GM12878 (cell line): Measurements from ENCODE around the gene PLTP. TPM values are rescaled to one million over a fixed set of nuclear protein-coding genes. Genes with fewer than 3 reads are reported as not detected.

Experiments
- ATAC-seq: fragments of 200-7000 bp; cut with Tn5 transposase; 3 replicates; pipeline ENCODE4 v1.9.1; 2020; ENCODE audit warnings: mild to moderate bottlenecking, moderate library complexity
- BruUV-seq: library from RNA; stranded (reverse); fragments of 400-500 nt; replicated peaks from 2 replicates; lab custom pipeline; 2021; lab: Mats Ljungman, UMichigan
- CTCF ChIA-PET: fragments of 300-600 bp; sonication (Branson Sonifier 250); formaldehyde crosslinking; extraction: SDS; loops from one replicate; lab custom pipeline; 2021; ENCODE audit warnings: inconsistent platforms; lab: Yijun Ruan, JAX
- POLR2A ChIA-PET: fragments of 350-600 bp; formaldehyde crosslinking; extraction: SDS; loops from one replicate; lab custom pipeline; 2021; ENCODE audit warnings: inconsistent platforms; lab: Charles Lee
- RAD21 ChIA-PET: fragments of 300-600 bp; sonication (Branson Sonifier 250); formaldehyde crosslinking; loops from one replicate; lab custom pipeline; 2023; ENCODE audit warnings: antibody characterized with exemption; ENCODE audit not compliant: unreplicated experiment; lab: Charles Lee
- SMC1A ChIA-PET: fragments of 300-600 bp; sonication (Branson Sonifier 250); formaldehyde crosslinking; loops from one replicate; lab custom pipeline; 2023; ENCODE audit not compliant: unreplicated experiment, uncharacterized antibody; lab: Charles Lee
- DNase-seq: peaks from one replicate; pipeline ENCODE4 v3.0.0-alpha.2; 2011; ENCODE audit warnings: low read depth, low spot score
- FAIRE-seq: peaks from 3 replicates; lab custom pipeline; 2011; peaks lifted over from hg19 to GRCh38; lab: Jason Lieb, UNC
- H2AFZ ChIP-seq: 2 replicates; pipeline ENCODE4 v1.6.0; 2011; ENCODE audit warnings: low read depth, low read length, control low read depth; ENCODE audit not compliant: control insufficient read depth
- H3K27ac ChIP-seq: 2 replicates; pipeline ENCODE4 v1.5.1; 2011; ENCODE audit warnings: control low read depth; ENCODE audit not compliant: control insufficient read depth, insufficient read depth
- H3K27me3 ChIP-seq, 2 experiments: replicated peaks in 1 of 2; 2 replicates each; pipeline versions ENCODE4 v1.6.0 to v1.6.1; 2011; ENCODE audit warnings: low read length in 1 of 2; ENCODE audit not compliant: control insufficient read depth in 2 of 2, insufficient read depth in 2 of 2
- H3K36me3 ChIP-seq, 2 experiments: 2 replicates each; pipeline ENCODE4 v1.5.1; 2011; ENCODE audit warnings: low read length in 1 of 2; ENCODE audit not compliant: control insufficient read depth in 2 of 2, insufficient read depth in 2 of 2
- H3K4me1 ChIP-seq: 2 replicates; pipeline ENCODE4 v1.6.1; 2011; ENCODE audit warnings: mild to moderate bottlenecking, low read length, moderate library complexity, mixed read lengths; ENCODE audit not compliant: control insufficient read depth, insufficient read depth
- H3K4me2 ChIP-seq: 2 replicates; pipeline ENCODE4 v1.6.0; 2011; ENCODE audit warnings: control low read depth; ENCODE audit not compliant: control insufficient read depth, insufficient read depth
- H3K4me3 ChIP-seq: fragments of 200-600 bp; sonication (generic); 2 replicates; pipeline ENCODE4 v1.5.1; 2016
- H3K79me2 ChIP-seq: 2 replicates; pipeline ENCODE4 v1.6.0; 2011; ENCODE audit warnings: low read length; ENCODE audit not compliant: control insufficient read depth, insufficient read depth
- H3K9ac ChIP-seq: 2 replicates; pipeline ENCODE4 v1.8.0; 2011; ENCODE audit warnings: low read length, control low read depth, mixed read lengths; ENCODE audit not compliant: control insufficient read depth, insufficient read depth
- H3K9me3 ChIP-seq: replicated peaks from 3 replicates; pipeline ENCODE4 v1.5.1; 2011; ENCODE audit warnings: mild to moderate bottlenecking, low read length; ENCODE audit not compliant: control insufficient read depth, insufficient read depth
- H4K20me1 ChIP-seq: 2 replicates; pipeline ENCODE4 v1.6.0; 2011; ENCODE audit not compliant: control insufficient read depth, insufficient read depth
- BHLHE40 ChIP-seq, 2 experiments: fragments of 450-650 bp in 1 of 2; IDR thresholded peaks; 2 replicates each; pipeline ENCODE4 v1.6.1; 2011 to 2017; ENCODE audit warnings: low read depth in 2 of 2, borderline replicate concordance in 1 of 2, improper control_type of control experiment in 1 of 2, low read length in 1 of 2, mild to moderate bottlenecking in 1 of 2
- HCFC1 ChIP-seq: fragments of 150-350 bp; IDR thresholded peaks from 2 replicates; pipeline ENCODE4 v1.6.1; 2014; ENCODE audit warnings: low read length
- HDAC6 ChIP-seq: fragments of 200-600 bp; sonication (generic); IDR thresholded peaks from one replicate; pipeline ENCODE4 v1.8.0; 2017; ENCODE audit warnings: antibody characterized with exemption; ENCODE audit not compliant: unreplicated experiment
- KDM1A ChIP-seq: fragments of 200-600 bp; sonication (generic); IDR thresholded peaks from 2 replicates; pipeline ENCODE4 v1.6.1; 2016; ENCODE audit warnings: borderline replicate concordance
- NFYB ChIP-seq: IDR thresholded peaks from 2 replicates; pipeline ENCODE4 v1.6.1; 2011; ENCODE audit warnings: low read depth, mild to moderate bottlenecking, low read length, improper control_type of control experiment, moderate library complexity; ENCODE audit not compliant: insufficient read depth
- PKNOX1 ChIP-seq: fragments of 450-650 bp; IDR thresholded peaks from 2 replicates; pipeline ENCODE4 v1.6.1; 2016; ENCODE audit warnings: mild to moderate bottlenecking
- PML ChIP-seq: IDR thresholded peaks from 2 replicates; pipeline ENCODE4 v1.6.1; 2012; ENCODE audit warnings: low read length, inconsistent platforms
- POLR2AphosphoS2 ChIP-seq: IDR thresholded peaks from 2 replicates; pipeline ENCODE4 v1.6.1; 2011; ENCODE audit warnings: low read depth, mild to moderate bottlenecking, low read length, improper control_type of control experiment, moderate library complexity
- RCOR1 ChIP-seq: conservative IDR thresholded peaks from 2 replicates; pipeline ENCODE4 v1.6.1; 2012; ENCODE audit warnings: low read depth, low read length, improper control_type of control experiment
- SMAD1 ChIP-seq: fragments of 450-650 bp; IDR thresholded peaks from 2 replicates; pipeline ENCODE4 v1.6.1; 2018; ENCODE audit warnings: mild to moderate bottlenecking, low read depth; ENCODE audit not compliant: partially characterized antibody
- SMAD5 ChIP-seq: IDR thresholded peaks from 2 replicates; pipeline ENCODE4 v1.6.1; 2016; ENCODE audit warnings: antibody characterized with exemption, low read depth
- STAT1 ChIP-seq: fragments of 450-650 bp; conservative IDR thresholded peaks from 2 replicates; pipeline ENCODE4 v1.6.1; 2014; ENCODE audit warnings: antibody characterized with exemption, mild to moderate bottlenecking
- TBL1XR1 ChIP-seq: IDR thresholded peaks from 2 replicates; pipeline ENCODE4 v1.6.1; 2012; ENCODE audit warnings: low read depth, low read length, improper control_type of control experiment
- WGBS: methylation state at CpG from one replicate; pipeline ENCODE4 v1.1.6; 2016; ENCODE audit warnings: low lambda C conversion rate; ENCODE audit not compliant: insufficient replicate concordance, insufficient coverage; ENCODE audit errors: missing lambda C conversion rate; 5-methylcytosine and 5-hydroxymethylcytosine counted together
- in situ Hi-C: fragments of 300-500 bp; cut with MboI; formaldehyde crosslinking; loops from 9 replicates; pipeline ENCODE4 v1.14.3; 2018; ENCODE audit warnings: mixed read lengths
- intact Hi-C: fragments of 100-400 bp; cut with micrococcal nuclease; formaldehyde crosslinking; loops from one replicate; pipeline ENCODE4 v1.14.2; 2022; ENCODE audit not compliant: unreplicated experiment
- polyA plus RNA-seq, 11 experiments: library from polyadenylated mRNA; depleted of rRNA in 4 of 11; unstranded in 6 of 11; stranded (reverse) in 5 of 11; fragments of >200 nt; fragmentation: Nextera tagmentation in 4 of 11; fragmentation: Illumina TruSeq in 1 of 11; extraction: Ambion mirVana in 4 of 11; extraction: Trizol in 1 of 11; gene quantifications; 1 replicate in 1 of 11; 2 replicates in 10 of 11; pipeline versions ENCODE4 v1.2.1 to v1.2.3, GENCODE V29; 2011 to 2016; ENCODE audit warnings: inconsistent platforms in 2 of 11, missing spikeins in 2 of 11, low read depth in 1 of 11
- total RNA-seq, 4 experiments: library from RNA; depleted of rRNA in 3 of 4; stranded (reverse); fragments of >200 nt in 3 of 4; fragmentation: Illumina TruSeq in 1 of 4; extraction: Trizol in 1 of 4; gene quantifications; 2 replicates each; pipeline versions ENCODE4 v1.2.1 to v1.2.3, GENCODE V29; 2013 to 2021
- TF ChIP-seq, protein P1 (sequence below): fragments of 450-650 bp; IDR thresholded peaks from 2 replicates; pipeline ENCODE4 v1.6.1; 2016; ENCODE audit warnings: mild to moderate bottlenecking

Gene PLTP
- total and polyA plus RNA-seq, 10 of the 15 experiments (the other 5 are each of a cell fraction or from before 2014, with no cell fraction given) = 1.6 to 17.0 (median 7.6) TPM

DNA sequence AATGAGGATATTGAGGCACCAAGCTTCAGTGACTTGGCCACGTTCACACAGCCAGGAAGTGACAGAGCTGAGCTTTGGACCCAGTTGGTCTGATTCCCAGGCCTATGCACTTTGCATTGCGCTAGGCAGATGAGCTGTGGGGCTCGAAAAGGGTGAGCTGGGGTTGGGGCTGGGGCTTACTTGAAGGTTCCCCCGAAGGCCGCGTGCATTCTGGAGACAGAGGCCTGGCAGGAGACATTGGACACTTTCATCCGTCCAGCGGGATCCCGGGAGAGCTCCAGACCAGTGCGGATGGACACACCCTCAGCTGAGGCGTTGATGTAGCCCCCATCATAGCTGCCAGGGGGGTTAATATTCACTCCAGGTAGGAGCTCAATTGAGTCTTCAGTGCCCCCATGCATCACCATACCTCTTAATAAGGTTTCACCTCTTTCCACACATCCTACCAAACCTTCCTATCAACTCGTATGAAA is 2.6 kb downstream of the PLTP start:
- Histone ChIP-seq H3K27me3 (no peaks in the 10 kb centered on the region), H3K4me2 (no peak overlapping the region), H3K9me3 (no peaks in the 10 kb centered on the region), H4K20me1 (no peaks in the 10 kb centered on the region), H2AFZ (no peak overlapping the region), H3K9ac (no peak overlapping the region), H3K4me1 (peaks cover 15% of the 10 kb centered on the region), H3K36me3 (no peaks in the 10 kb centered on the region), H3K4me3 (no peak overlapping the region), H3K27ac (no peak overlapping the region), H3K79me2 (no peaks in the 10 kb centered on the region)
- no TSS peak for BruUV-seq
- ATAC-seq = no peak
- RAD21 ChIA-PET = no interaction called here
- SMC1A ChIA-PET = interaction anchor here (0.8 to 3.5 kb wide), 5 partner anchors 17 to 62 kb away, joined by 3 to 12 read pairs (median 3); partner anchors contain the start of genes CTSA and NEURL2
- 88% methylated on average over 12 of the region's 12 CpGs for WGBS
- FAIRE-seq = no peak
- POLR2A ChIA-PET = interaction anchor here (0.6 to 3.9 kb wide), 7 partner anchors 10 to 104 kb away, joined by 3 to 32 read pairs (median 3); partner anchors contain the start of genes CTSA, NEURL2 and PCIF1
- CTCF ChIA-PET = interaction anchor here (0.9 to 3.1 kb wide), 4 partner anchors 24 to 111 kb away, joined by 3 to 19 read pairs (median 4); no protein-coding TSS in a partner anchor
- intact Hi-C loops (no loop called here), in situ Hi-C loops (no loop called here)
- DNase-seq = no peak
- TF ChIP-seq PKNOX1 (no peak), HCFC1 (no peak), NFYB (no peak), SMAD5 (no peak), SMAD1 (no peak), HDAC6 (no peak), PML (no peak), TBL1XR1 (no peak), POLR2AphosphoS2 (no peak), KDM1A (no peak), STAT1 (no peak), BHLHE40 (IDR thresholded peaks at IDR 0.05; ENCODE audit: borderline replicate concordance in 1 of 2, low read depth in 2 of 2, low read length in 1 of 2) (no peak), RCOR1 (no peak)
- TF ChIP-seq, protein P1, sequence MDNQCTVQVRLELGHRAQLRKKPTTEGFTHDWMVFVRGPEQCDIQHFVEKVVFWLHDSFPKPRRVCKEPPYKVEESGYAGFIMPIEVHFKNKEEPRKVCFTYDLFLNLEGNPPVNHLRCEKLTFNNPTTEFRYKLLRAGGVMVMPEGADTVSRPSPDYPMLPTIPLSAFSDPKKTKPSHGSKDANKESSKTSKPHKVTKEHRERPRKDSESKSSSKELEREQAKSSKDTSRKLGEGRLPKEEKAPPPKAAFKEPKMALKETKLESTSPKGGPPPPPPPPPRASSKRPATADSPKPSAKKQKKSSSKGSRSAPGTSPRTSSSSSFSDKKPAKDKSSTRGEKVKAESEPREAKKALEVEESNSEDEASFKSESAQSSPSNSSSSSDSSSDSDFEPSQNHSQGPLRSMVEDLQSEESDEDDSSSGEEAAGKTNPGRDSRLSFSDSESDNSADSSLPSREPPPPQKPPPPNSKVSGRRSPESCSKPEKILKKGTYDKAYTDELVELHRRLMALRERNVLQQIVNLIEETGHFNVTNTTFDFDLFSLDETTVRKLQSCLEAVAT = no peak
